H54 (cell line): ENCODE measurements around the gene TMED8.
"Not testable (repeated sequence)": the region's sequence is repeated elsewhere in the genome, so short reads cannot be mapped to it uniquely, and the experiment has no call there.

Source experiments
- DNase-seq: peaks from one replicate; pipeline ENCODE4 v3.0.0; 2011; ENCODE audit warnings: low spot score, mixed read lengths; ENCODE audit not compliant: insufficient read length
- FAIRE-seq: peaks from 3 replicates; lab custom pipeline; 2011; peaks lifted over from hg19 to GRCh38; lab: Jason Lieb, UNC
- POLR2A ChIP-seq: IDR thresholded peaks from 2 replicates; pipeline ENCODE4 v1.6.1; 2011; ENCODE audit warnings: low read depth, mild to moderate bottlenecking, low read length

Gene TMED8

GRCh38 chr14:77376771-77377501, at the start of gene TMED8, which contains the start of gene SAMD15:
Gene TMED8, minus strand, starts transcription at chr14:77377094. Its CDS starts 41 bp downstream, at chr14:77377053.
Gene SAMD15, plus strand, starts transcription at chr14:77377379. Its CDS starts 40 bp downstream, at chr14:77377419.
- peak; percentile 35 for TF ChIP-seq POLR2A
- peak; percentile 61 for FAIRE-seq
- DNase-seq = peak; percentile 78

DNA sequence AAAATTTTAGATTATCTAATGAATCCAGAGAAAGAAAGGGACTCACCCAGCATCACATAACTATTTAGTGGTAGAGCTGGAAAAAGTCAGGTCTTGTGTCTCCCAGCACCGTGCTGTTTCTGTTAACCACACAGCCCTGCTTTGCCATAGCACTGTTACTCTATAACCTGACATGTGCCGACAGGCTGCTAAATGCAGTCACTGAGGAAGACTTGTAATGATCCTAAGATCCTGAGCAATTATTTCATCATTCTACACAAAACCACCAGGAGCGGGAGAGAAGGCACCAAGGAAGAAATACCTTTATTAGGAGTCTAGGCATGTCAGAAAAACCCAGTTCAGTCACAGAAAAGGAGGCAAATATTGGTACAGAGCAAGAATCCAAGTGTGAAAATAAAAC, 49.5 kb upstream of the TMED8 start:
- no peak for FAIRE-seq
- no peak for TF ChIP-seq POLR2A
- DNase-seq = no peak

- TF ChIP-seq POLR2A = no peak
- FAIRE-seq (no peak), DNase-seq (no peak)
Observed at GRCh38 chr14:77424862-77425261, 48.0 kb upstream of the TMED8 start.

DNA sequence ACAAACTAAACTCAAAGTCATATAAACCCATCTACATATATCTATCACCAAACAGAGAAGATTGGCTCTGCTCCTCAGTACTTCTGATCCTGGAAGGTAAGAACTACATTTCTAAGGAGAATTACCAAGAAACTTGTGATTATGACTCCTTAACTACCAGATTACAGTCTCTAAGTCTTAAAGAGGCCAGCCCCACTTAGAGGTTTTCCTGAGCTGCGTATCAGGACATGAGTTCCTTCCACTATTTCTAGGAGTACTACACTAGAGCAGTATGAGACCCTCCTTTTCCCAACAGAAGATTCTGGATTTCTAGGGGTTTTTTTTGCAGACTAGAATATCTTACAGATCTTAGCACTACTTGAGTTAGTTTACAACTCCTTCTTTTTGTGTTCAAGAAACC, 46.5 kb upstream of the TMED8 start, which contains the start of gene NOXRED1:
Gene NOXRED1 (minus strand): TSS at position 101 of the 400 bp plus-strand sequence. CDS start 634 bp downstream, outside the sequence.
- no peak for DNase-seq
- no peak for FAIRE-seq
- no peak for TF ChIP-seq POLR2A

DNA sequence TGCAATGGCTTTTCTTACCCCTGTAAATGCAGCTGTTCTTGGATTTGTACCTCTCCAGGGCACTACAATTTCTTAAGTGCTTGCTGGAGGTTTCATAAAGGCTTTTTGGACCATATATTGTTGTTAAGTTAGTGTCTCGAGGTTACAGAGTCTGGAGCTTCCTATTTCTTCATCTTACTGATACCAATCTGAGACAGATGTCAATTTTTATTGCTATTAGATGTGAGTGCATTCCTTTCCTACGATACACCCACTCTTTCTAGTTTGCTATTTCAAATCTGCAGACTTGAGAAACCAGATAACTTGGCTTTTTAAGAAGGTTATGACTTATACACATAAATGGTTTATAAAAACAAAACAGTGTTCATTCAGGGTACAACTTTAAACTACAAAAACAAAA, 44.3 kb upstream of the TMED8 start:
- no peak for TF ChIP-seq POLR2A
- FAIRE-seq (no peak), DNase-seq (no peak)

DNA sequence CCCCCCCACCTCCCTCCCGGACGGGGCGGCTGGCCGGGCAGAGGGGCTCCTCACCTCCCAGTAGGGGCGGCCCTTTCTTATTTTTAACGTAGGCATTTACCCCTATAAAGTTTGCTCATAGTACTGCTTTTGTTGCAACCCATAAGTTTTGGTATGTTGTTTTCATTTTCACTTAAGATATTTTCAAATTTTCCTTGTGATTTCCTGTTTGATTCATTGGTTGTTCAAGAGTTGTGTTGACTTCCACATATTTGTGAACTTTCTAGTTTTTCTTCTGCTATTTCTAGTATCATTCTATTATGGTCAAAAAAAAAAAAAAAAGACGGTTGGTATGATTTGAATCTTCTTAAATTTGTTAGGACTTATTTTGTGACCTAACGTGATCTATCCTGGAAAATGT, 39.9 kb upstream of the TMED8 start:
- TF ChIP-seq POLR2A = no peak
- no peak for DNase-seq
- no peak for FAIRE-seq

GRCh38 chr14:77416098-77416497, 39.2 kb upstream of the TMED8 start:
- not testable (repeated sequence) for DNase-seq

GRCh38 chr14:77415403-77416030, 38.6 kb upstream of the TMED8 start:
- not testable (repeated sequence) for DNase-seq, FAIRE-seq

More at GRCh38 chr14:77416098-77416497, 39.2 kb upstream of the TMED8 start:
- FAIRE-seq = not testable (repeated sequence)

DNA sequence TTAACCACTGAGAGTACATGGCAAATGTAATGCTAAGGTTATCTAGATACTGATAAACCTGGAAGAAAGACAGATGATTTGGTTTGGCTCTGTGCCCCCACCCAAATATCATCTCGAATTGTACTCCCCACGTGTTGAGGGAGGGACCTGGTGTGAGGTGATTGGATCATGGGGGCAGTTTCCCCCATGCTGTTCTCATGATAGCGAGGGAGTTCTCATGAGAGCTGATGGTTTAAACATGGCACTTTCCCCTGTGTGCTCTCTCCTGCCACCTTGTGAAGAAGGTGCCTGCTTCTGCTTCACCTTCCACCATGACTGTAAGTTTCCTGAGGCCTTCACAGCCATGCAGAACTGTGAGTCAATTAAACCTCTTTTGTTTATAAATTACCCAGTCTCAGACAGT, 32.2 kb upstream of the TMED8 start:
- FAIRE-seq (no peak), DNase-seq (no peak)
- TF ChIP-seq POLR2A = no peak

GRCh38 chr14:77407158-77407557, 30.3 kb upstream of the TMED8 start:
- no peak for TF ChIP-seq POLR2A
- FAIRE-seq (no peak), DNase-seq (no peak)

DNA sequence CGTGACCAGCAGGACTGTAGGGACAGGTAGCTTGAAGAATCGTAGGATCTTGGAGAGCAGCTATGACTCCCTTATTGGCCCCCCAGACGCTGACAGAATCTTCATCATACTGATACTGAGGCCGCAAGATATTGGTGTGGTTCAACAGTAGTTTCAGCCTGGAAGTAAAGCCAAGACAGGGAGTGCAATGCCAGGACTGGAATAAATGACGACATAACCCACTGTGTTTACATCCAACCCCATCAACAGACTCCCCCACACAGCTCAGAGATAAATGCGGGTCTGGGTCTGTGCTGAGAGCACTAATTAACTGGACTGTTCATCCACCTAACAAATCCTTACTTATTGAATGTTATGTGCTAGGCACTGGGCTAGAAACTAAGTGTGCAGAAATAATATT, 29.8 kb upstream of the TMED8 start:
- DNase-seq = no peak
- no peak for TF ChIP-seq POLR2A
- no peak for FAIRE-seq

- FAIRE-seq (no peak), DNase-seq (no peak)
- TF ChIP-seq POLR2A = no peak
Observed at GRCh38 chr14:77406086-77406485, 29.2 kb upstream of the TMED8 start.

DNA sequence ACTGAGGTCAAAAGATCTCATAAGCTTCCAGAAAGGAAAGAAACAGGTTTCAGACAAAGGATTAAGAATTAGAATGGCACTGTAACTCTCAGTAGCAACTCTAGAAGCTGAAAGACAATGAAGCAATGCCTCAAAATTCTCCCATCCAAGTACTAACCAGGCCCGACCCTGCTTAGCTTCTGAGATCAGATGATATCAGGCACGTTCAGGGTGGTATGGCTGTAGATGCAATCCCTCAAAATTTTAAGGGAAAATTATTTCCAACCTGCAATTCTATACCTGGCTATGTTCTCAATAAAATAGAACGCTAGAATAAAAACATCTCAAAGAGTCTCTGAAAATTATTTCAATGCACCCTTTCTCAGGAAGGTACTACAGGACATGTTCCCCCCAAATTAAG, 26.9 kb upstream of the TMED8 start:
- FAIRE-seq (no peak), DNase-seq (no peak)
- no peak for TF ChIP-seq POLR2A

DNA sequence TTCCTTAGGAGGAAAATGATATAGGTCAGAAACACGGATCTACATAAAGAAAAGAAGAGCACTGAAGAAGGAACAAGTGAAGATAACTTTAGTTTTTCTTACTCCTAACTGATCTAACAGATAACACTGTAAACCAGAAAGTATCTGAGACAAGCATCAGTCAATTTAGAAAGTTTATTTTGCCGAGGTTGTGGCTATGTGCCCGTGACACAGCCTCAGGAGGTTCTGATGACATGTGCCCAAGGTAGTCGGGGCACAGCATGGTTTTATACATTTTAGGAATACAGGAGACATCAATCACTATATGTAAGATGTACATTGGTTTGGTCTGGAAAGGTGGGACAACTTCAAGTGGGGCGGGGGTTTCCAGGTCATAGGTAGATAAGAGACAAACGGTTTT, 23.3 kb upstream of the TMED8 start:
- no peak for TF ChIP-seq POLR2A
- FAIRE-seq (no peak), DNase-seq (no peak)

DNA sequence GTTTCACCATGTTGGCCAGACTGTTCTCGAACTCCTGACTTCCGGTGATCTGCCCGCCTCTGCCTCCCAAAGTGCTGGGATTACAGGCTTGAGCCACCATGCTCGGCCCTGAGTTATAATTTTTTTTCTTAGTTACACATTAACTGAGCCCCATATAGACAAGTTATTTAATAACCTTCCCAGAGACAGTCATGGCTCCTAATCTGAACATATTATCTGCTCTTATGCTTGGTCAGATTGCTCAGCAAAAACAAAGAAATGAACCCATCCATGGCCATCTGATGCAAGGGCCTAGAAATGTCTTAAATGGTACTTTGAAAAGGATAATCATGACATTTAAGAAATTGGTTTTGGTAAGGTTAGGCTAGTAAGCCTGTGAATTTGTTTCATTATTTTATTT, 13.3 kb upstream of the TMED8 start:
- no peak for DNase-seq
- no peak for FAIRE-seq
- TF ChIP-seq POLR2A = no peak
